HG03064 (cell line): ENCODE measurements around the gene GNPDA1.

Source experiments
- ATAC-seq: cut with Tn5 transposase; IDR thresholded peaks from one replicate; pipeline ENCODE4 v1.9.1; 2021; ENCODE audit warnings: low read depth; ENCODE audit not compliant: unreplicated experiment

GNPDA1 gene

DNA sequence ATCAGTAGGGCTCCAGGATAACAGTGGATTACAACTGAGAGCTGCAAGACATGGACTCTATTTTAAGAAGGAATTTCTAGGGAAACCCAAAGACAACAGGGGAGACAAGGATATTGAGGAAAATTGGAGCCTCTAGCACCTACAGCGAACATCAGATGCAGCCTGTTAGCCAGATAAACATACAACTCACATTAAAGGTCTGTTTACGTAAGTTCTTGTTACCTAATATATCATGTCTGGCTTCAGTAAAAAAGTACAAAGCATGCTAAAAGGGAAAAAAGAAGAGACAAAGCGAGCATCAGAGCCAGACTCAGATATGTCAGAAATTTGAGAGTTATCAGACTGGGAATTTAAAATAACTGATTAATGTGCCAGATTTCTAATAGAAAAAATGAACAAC, 17.2 kb downstream of the GNPDA1 start:
- no peak for ATAC-seq

- no peak for ATAC-seq
Measured at GRCh38 chr5:141994511-141995136, 18.2 kb downstream of the GNPDA1 start.

GRCh38 chr5:141992349-141992963, 20.4 kb downstream of the GNPDA1 start:
- ATAC-seq = no peak

- ATAC-seq = no peak
Measured at GRCh38 chr5:141989720-141990119, 23.1 kb downstream of the GNPDA1 start.

GRCh38 chr5:141986072-141986471, 26.8 kb downstream of the GNPDA1 start:
- no peak for ATAC-seq

GRCh38 chr5:141982626-141983025, 30.2 kb downstream of the GNPDA1 start:
- ATAC-seq = no peak

- no peak for ATAC-seq
Measured at GRCh38 chr5:141978389-141978788, 34.4 kb downstream of the GNPDA1 start.

DNA sequence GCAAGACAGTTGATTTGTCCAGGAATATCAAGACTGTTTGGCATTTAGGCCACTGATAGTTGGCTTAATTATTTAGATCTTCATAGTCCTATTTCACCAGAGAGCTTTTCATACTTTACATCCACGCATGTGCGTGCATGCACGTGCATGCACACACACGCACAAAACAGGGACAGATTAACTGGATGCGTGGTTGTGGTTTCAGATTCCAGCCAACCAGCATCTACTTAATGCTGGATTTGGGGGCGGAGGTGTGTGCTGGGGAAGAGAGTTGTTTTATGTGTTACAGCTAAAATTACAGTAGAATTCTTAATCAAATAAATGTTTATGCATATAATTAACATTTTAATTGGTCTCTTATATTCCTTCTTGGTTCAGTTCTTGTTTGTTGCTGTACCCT, 36.7 kb downstream of the GNPDA1 start:
- no peak for ATAC-seq

- ATAC-seq = no peak
Measured at GRCh38 chr5:141973871-141974595, 38.8 kb downstream of the GNPDA1 start.

GRCh38 chr5:141969783-141970771, 42.8 kb downstream of the GNPDA1 start:
- peak; percentile 53 for ATAC-seq

DNA sequence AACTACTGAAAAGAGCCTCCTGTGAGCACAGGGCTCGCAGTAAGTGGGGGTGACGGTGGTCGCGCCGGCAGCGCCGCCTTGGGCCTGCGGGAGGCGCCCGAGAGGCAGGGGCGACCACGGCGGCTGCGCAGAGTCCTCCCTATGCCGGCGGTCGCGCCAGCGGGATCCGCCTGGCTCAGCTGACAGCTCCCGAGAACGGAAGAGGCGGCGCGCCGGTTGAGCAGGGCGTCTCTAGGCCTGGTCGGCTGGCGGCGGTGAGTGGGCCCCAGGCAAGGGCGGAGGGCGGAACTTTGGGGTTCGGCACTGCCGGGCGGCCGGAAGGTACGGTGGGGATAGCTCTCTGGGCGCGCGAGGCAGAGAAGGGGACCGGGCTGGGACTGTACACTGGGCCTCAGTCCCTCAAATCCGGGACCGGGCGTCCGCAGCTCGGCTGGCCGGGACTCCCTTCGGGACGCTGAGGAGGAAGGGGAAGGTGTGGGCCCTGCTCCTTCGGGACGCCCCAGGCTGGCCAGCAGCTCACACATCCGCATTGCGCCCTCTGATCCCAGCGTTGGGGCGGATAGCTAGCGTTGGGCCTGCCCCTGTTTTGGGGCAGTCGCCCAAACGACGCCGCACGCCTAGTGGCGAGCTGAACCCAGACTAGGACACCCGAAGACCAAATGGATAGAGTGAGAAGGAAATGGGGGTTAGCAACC, 43.8 kb downstream of the GNPDA1 start, which contains the start of gene RNF14:
TSS of gene RNF14 (plus strand) at position 192 of the 695 bp plus-strand sequence. CDS start 4,484 bp downstream, outside the sequence.
- ATAC-seq = peak; percentile 96

- no peak for ATAC-seq
Measured at GRCh38 chr5:141966963-141967333, 45.9 kb downstream of the GNPDA1 start.

GRCh38 chr5:141966275-141966962, 46.4 kb downstream of the GNPDA1 start:
- ATAC-seq = no peak

- no peak for ATAC-seq
Measured at GRCh38 chr5:141965071-141965470, 47.8 kb downstream of the GNPDA1 start.

GRCh38 chr5:141963701-141964100, 49.1 kb downstream of the GNPDA1 start:
- no peak for ATAC-seq

GRCh38 chr5:141961466-141961865, 51.4 kb downstream of the GNPDA1 start:
- no peak for ATAC-seq

GRCh38 chr5:141960449-141961323, 52.1 kb downstream of the GNPDA1 start:
- ATAC-seq = peak; percentile 90

- no peak for ATAC-seq
Measured at GRCh38 chr5:141960018-141960417, 52.8 kb downstream of the GNPDA1 start.
